ENCODE data around the gene MYL10.

DNA sequence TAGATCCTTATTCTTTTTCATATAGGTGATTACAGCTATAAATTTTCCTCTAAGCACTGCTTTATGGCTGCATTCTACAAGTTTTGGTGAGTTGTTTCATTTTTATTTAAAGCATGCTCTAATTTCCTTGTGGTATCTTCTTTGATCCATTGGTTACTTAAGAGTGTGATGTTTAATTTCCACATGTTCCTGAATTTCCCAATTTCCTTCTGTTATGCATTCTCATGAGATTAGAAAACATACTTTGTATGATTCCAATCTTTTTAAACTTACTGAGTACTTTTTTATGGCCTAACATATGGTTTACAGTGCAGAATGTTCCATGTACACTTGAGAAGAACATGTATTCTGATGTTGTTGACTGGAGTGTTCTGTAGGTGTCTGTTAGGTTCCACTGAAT, 53.4 kb downstream of the MYL10 start:
- TF ChIP-seq ZNF274 (IDR thresholded peaks at IDR 0.05; ENCODE audit: low read depth, low read length), result no peak
- no peak for TF ChIP-seq YY1 (IDR thresholded peaks at IDR 0.05; ENCODE audit: insufficient read depth, insufficient read length)

Measured in NT2/D1 (cell line).